CD4-positive, alpha-beta T cell treated with Interleukin-21 for 1 hour (primary cell): ENCODE data around the gene PARP15.

Experiments used
- DNase-seq: peaks from one replicate; pipeline ENCODE4 v3.0.0-alpha.2; 2020

The PARP15 gene

DNA sequence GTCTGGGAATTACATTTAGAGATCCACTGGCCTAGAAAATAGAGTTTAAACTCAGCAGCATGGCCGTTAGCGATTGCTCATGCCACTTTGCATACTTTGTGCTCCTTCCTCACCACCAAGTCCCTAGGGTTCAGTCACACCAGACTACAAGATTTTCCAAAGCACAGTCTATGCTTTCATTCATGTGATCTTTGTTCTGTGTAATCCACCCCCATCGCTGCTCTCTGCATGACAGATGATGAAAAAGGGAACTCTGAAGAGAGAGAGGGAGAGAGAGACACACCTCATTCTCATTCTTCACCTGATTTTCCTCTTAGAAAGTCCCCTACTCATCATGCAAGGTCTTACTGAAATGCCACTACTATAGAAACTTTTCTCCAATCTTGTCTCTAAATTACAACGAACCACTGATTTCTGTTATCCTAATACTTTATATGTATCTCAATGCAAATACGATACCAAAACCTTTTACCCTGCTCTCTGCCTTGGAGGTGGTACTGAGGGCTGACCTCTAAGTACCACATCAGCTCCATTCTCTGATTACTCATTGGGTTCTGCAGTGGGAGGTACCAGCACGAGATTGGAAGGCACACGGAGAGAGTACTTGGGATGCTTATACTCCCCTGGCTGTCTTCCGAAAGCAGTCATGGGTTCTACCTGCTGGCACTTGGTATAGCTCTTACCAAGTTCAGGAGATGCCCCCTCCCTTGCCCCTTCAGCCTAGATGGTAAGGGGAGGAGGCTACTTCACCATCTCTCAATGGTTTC lies 1.1 kb upstream of the PARP15 start:
- no peak for DNase-seq

DNA sequence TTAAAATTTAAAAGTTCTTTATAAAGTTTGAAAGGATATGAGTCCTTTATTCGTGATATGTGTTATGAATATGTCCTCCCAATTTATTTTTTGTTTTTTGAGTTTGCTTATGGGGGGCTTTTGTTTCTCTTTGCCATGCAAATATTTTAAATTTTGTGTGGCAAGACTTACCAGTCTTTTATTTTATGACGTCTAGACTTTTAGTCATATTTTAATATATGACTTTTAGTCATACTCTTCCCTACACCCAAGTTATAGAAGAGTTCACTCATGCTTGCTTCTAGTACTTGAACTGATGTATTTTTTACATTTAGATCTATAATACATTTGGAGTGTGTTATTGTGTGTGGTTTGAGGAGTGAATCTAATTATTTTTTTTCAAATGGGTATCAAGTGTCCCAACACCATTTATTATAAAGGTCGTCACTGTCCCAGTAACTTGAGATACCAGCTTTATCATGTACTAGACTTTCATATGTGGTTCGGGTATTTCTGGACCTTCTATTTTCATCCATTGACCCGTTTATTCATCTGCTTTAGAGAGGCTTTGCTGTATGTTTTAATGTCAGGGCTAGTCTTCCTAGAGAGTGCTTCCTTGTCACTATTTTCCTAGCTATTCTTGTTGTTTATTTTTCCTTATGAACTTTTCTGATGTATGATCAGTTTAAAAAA lies 755 bp downstream of the PARP15 start:
- DNase-seq, result no peak

DNA sequence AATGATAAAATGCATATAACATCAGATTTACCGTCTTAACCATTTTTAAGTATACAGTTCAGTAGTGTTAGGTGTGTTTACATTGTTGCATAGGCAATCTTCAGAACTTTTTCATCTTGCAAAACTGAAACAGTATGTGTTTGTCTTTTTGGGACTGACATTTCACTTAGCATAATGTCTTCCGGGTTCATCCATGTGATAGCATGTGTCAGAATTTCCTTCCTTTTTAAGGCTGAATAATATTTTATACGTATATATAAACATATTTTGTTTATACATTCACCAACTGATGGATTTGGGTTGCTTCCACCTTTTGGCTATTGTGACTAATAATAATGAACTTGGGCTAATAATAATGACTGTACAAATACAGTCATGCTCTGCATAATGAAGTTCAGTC lies 3.0 kb downstream of the PARP15 start:
- no peak for DNase-seq

DNA sequence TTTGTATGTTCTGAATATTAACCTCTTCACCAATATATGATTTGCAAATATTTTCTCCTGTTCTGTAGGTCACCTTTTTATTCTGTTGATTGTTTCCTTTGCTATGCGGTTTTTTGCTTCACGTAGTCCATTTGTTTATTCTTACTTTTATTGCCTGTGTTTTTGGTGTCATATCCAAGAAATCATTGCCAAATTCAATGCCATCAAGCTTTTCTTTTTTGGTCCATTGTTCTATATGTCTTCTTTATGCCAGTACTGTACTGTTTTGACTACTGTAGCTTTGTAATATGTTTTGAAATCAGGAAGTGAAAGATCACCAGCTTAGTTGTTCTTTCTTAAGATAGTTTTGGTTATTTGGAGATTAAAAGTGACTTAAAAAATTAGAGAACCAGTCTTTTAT lies 4.2 kb downstream of the PARP15 start:
- DNase-seq, result no peak

DNA sequence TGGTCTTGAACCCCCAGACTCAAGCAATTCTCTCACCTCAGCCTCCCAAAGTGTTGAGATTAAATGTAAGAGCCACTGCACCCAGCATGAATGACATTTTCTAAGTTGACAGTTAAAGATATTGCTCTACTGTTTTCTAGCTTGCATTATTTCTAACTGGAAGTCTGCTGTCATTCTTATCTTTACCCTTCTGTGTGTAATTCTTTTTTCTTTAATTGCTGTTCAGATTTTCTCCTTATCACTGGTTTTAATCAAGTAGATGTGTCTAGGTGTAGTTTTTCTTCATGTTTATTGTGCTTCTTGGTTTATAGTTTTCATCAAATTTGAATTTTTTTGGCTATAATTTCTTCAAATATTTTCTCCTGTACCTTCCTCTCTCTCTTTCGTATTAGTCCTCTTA lies 4.9 kb downstream of the PARP15 start:
- no peak for DNase-seq

DNA sequence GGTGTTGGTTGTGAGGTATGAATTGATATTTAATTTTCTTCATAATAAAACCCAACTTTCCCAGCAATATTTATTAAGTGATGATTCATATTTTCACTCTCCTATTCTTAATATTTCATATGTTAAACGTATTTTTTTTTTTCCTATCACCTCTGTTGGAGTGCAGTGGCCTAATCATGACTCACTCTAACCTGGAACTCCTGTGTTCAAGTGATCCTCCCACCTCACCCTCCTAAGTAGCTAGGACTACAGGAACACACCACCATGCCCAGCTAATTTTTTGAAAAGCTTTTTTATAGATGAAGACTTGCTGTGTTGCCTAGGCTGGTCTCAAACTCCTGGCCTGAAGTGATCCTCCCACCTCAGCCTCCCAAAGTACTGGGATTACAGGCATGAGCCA lies 8.6 kb downstream of the PARP15 start:
- no peak for DNase-seq

DNA sequence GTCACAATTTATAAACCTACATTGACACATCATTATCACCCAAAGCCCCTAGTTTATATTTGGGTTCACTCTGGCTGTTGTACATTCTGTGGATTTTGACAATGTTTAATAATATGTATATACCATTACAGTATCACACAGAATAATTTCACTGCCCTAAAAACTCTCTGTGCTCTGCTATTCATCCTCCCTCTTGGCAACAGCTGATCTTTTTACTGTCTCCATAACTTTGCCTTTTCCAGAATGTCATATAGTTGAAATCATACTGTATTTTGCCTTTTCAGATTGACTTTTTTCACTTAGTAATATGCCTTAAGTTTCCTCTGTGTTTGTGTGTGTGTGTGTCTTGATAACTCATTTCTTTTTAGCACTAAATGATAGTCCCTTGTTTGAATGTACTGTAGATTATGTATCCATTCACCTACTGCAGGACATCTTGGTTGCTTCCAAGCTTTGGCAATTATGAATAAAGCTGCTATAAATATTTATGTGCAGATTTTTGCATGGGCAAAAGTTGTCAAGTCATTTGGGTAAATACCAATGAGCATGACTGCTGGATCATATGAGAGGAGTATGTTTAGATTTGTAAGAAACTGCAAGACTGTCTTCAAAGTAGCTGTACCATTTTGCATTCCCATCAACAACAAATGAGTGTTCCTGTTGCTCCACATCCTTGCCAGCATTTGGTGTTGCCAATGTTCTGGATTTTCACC lies 9.5 kb downstream of the PARP15 start:
- no peak for DNase-seq

DNA sequence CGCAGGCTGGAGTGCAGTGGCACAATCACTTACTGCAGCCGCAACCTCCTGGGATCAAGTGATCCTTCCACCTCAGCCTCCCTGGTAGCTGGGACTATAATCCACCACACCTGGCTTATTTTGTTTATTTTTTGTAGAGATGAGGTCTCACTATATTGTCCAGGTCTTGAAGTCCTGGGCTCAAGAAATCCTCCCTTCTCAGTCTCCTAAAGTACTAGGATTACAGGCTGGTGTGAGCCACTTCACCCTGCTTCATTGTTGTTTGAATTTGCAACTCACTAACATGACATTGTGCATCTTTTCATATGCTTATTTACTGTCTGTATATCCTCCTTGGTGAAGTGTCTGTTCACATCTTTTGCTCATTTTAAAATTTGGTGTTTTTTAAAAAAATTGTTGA lies 10.1 kb downstream of the PARP15 start:
- no peak for DNase-seq

DNA sequence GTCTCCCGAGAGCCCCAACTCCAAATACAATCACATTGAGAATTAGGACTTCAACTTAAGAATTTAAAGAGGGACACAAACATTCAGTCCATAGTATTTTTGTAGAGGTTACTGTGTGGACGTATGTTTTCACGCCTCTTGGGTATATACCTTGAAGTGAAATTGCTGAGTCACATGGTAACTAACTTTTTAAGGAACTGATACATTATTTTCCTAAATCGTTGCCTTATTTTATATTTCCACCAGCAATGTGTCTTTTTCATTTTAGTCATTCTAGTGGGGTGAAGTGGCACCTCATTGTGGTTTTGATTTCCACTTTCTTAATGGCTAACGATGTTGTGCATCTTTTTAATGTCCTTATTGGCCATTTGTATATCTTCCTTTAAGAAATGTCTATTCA lies 11.8 kb downstream of the PARP15 start:
- no peak for DNase-seq

DNA sequence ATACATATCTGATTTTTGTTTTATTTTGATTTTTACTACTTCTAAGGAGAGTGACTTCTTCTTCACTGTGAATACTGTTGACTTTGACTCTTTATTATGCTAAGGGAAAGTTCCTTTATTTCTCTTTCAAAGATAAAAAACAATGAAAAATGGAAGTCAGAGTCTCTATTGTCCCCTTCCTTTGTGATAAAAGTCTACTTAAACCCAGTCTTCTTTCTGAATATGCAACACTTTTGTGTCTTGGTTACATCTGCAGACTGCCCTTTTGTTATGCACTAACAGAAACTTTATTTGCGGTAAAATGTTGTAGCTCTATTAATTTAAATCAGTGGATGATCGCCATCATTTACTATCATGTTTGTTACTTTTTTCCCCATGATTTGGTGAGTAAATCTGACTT lies 13.2 kb downstream of the PARP15 start:
- no peak for DNase-seq

DNA sequence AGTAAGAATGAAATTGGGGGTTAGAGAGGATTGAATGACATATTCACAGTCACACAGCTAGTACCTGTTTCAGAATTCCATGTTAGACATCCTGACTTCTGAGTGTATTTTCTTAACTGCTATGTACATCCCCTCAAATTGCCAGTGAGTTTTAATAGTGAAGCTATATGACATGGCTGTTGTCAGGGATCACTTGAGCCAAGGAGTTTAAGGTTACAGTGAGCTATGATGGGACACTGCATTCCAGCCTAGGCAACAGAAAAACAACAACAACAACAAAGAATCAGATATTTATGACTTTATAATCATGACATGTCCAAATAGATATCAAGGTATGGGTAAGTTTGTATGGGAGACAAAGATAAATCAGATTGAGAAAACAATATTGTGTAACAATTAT lies 16.6 kb downstream of the PARP15 start:
- DNase-seq, result no peak

DNA sequence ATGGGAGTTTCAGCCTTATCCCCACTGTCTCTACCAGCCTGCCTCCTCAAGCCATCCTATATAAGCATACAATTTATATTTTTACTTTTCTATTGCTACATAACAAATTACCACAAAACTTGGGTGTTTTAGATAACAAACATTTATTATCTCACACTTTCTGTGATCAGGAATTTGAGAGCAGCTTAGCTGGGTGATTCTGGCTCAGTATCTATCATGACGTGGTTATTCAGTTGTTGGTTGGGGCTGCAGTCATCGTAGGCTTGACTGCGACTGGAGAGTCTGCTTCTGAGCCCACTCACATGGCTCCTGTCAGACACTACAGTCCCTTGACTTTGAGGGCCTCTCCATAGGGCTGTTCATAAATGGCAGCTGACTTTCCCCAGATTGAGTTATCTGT lies 20.7 kb downstream of the PARP15 start:
- DNase-seq, result no peak

DNA sequence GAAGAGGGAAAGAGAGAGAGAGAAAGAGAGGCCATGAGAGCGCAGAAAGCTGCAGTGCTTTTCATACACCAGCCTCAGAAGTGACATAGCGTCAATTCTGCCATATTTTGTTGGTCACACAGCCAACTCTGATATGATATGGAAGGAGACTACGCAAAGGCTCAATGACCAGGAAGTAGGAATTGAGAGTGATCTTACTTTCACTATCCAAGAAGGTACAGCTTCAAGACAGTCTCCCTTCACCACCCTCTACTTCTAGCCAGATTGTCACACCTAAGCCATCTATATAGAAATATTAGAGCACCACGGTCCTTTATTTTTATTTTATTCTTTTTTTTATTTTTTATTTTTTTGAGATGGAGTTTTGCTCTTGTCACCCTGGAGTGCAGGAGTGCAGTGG lies 21.1 kb downstream of the PARP15 start:
- DNase-seq, result no peak

DNA sequence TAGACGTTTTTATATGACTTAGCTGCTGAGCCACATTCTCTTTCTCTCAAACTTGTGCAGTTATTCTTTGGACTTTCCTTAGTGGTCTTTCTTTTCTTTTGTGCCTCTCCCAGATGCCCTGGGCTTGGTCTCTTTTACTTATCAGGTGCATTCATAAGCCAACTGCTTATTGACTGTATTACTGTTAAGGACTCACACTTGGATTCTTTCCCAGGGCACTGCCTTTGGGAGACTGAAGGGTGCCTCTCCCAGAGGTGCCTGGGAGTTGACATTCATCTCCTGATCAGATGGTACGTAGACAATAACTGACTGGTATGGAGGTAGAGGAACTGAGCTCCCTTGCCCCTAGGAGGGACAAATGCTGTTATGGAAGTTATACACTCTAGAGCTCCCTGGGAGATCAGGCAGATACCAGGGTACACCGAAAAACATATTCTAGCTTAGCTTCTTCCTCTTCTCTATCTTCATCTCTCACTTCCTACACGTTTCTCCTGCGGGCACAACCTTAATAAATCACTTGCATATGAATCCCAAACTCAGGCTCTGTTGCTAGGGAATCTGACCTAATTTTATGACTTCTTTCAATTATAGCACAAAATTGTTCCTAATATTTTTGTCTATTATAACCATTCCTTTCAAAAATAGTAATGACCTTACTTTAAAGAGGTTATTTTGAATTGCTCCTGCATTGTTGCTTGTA lies 24.7 kb downstream of the PARP15 start:
- no peak for DNase-seq

DNA sequence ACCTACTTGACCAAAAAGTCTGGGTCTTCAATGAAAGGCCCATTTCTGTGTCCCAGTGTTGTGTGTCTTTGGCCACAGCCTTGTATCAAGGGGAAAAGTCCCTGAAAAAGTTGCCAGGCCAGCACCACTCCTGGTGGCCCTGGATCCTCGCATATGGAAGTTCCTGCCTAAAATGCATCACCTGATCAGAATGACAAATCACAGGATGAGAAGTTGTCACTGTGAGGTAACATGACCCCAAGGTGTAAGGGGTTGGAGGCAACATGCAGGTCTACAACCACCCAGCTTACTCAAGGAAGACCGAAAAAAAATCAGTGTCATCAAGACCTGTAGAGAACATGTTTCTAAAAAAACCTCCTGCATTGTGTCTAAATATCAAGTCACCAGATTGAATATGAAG lies 25.6 kb downstream of the PARP15 start:
- DNase-seq, result no peak

DNA sequence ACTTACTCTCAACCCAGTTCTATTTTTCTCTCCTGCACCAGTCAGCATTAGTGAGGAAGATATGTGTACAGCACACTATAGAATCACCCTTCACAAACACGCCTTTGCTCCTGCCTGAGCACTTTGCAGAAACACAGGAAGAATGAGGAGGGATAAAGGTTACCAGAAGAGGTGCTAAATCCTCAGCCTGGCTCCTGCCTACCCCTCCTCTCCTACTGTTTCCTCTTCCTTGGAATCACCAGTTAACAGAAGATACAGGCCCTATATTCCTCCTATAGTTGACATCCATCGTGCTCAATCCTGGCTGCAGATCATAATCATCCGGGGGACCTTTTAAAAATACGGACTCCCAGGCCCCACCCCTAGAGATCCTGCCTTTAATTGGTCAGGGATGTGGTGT lies 28.9 kb downstream of the PARP15 start:
- no peak for DNase-seq

DNA sequence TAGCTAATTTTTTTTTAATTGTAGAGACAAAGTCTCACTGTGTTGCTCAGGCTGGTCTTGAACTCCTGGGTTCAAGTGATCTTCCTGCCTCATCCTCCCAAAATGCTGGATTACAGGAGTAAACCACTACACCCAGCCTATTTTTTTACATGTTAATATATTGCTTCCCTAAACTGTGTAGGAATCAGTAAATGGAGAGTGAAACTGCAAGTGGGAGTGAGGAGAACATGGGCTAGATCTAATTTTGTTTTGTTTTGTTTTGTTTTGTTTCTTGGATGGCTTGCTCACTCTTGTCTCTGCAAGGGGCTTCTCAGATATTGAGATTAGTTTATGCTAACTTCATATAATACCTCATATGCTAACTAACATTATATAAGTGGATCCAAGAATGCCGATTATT lies 31.5 kb downstream of the PARP15 start:
- no peak for DNase-seq

DNA sequence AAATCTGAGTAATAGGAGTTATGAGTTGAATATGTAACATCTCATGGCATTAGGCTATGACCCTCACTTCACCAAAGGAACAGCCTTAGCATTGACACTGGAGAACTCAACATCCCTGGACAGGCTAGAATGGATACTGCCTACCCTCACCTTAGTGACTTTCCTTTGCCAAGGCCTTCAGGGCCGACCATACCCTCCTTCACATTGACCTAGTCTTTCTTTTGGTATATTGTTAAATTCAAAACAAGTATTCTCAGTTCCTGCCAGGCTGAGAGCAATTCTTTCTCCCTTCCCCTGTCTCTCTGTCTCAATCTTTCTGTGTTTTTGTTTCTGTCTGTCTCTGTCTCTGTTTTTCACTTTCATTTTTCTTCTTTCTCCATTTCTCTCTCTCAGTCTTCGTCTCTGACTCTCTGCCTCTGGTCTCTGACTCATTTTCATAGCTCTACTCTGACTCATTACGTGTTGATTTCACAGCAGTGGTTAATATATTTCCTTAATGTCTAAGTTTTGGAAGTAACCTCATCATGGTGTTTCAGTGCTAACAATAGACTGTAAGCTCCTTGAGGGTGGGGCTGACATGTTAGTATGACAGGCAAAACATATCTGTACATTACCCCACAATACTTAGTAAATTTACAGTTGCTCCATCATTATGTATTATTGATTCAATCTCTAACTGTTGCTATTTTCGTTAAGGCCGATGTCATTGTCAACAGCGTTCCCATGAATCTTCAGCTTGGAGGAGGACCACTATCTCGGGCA lies 32.5 kb downstream of the PARP15 start:
- DNase-seq, result peak; percentile 32

DNA sequence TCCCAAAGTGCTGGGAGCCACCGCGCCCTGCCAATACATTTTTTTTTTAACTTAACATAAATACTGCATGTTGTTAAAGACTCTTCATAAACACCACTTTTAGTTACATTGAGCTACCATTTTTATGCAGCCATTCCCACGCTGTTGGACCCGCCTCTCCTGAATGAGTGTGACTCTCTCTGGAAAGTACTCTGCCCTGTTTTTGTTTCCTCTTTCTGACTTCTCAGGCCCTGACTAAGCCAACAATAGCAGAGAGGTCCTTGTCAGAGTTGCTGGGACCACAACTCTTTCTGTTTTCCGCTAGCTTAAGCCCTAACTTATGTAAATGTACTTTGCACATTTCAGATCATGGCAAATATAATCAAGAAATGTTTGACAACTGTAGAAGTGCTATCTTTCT lies 35.2 kb downstream of the PARP15 start:
- DNase-seq, result no peak

DNA sequence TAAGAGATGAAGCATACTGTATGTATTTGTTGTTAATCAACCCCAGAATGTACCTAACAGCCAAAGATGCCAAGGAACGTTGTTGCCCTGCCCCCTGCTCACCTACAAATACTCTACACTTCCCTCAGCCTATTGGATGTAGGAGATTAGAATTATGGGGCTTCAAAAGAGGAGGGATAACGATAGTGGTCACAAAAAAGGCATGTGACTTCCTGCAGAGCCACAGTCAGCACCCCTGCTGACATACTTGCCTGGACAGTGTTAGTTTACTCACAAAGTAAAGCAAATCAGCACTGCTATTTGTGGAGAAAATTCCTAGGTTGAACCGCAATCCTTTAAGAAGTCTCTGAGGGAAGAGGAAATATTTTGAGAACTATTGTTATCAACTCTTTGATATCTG lies 37.9 kb downstream of the PARP15 start:
- no peak for DNase-seq

DNA sequence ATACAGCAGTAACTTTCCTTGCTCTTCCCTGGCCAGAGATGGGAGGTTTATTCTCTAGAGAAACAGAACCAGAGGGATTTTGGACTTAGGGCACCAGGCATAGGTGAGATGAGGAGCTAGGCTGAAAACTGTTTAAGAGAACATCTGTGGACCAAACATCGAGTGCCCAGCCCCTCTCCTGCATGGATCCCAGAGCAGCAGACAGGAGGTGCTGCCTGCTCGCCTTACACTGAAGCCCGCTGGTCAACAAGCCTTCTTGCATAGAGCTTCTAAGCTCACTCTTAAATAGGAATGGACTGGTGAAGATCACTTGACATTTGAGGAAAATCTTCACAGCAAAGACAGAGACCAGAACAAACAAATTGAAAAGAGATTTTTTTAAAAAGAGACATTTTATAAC lies 41.2 kb downstream of the PARP15 start:
- no peak for DNase-seq

DNA sequence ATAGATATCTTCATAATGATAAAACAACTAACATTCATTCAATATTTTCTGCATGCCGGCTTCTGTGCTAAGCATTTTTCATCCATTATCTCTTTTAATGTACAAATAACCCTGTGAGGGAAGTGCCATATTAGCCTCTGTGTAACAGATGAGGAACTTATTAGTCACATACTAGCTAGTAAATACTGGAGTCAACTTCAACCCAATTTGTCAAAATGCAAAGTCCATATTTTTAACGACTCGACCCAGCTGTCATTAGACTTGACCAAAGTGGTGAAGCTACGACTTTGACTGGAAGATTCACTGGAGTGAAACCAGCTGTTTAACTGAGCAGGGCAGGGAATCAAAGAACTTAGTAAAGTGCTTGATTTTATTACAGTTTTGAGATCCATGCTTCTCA lies 41.6 kb downstream of the PARP15 start:
- no peak for DNase-seq

DNA sequence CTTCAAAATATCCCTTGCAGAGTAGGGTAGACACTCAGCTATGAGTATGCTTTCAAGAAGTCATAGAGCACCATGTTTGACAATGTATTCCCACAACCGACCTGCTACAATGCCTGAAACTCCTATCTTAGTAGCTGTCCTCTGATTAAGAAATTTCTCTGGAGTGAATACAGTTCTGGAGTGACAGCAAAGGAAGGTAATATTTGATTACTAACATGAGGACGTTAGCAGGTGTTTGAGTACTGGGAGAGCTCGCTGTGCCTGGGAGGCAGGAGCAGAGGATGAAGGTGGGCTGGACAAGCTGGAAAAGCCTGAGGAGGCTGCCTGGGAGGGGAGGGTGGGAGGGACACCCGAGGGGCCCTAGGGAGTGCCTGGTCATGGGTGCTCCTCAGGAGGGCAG lies 42.9 kb downstream of the PARP15 start:
- DNase-seq, result no peak
